ENCODE results near the gene TMEM212.
"Not testable (repeated sequence)": the region's sequence is repeated elsewhere in the genome, so short reads cannot be mapped to it uniquely, and the experiment has no call there.

The TMEM212 gene

DNA sequence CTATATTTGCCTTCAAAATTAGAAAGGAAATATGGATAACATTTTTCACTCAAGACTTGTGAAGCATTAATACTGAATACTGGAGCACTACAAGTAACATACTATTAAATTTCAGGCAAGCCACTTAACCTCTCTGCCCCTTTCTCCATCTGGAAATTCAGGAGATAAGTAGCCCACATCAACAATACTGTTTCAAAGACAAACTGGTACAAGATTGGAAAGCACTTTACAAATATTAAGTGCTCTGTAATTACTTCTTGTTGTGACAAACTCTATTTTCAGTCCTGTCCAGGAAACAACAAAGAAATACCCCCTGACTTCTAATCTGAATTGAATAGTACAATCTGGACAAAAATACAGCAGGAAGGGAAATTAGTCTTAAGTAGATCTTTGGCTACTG, 49.3 kb downstream of the TMEM212 start:
- DNase-seq (ENCODE audit: low read depth) = no peak

DNA sequence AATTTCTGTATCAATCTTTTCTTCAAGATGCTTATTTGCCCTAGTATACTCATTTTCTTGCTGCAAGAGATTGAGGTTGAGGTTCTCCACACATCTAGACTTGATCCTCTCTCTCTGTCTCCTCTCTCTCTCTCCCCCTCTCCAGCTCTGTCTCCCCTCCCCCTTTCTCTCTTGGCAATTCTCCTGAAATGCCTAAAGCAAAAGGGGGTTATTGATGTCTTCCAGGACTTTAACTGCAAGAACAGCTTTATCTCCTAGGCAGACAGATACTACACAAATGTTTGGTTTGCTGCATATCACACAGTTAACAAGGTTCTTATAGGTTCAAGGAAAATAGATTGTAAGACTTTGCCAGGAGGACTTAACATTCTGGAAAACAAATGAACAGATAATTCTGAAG, 52.1 kb downstream of the TMEM212 start:
- no peak for DNase-seq (ENCODE audit: low read depth)

DNA sequence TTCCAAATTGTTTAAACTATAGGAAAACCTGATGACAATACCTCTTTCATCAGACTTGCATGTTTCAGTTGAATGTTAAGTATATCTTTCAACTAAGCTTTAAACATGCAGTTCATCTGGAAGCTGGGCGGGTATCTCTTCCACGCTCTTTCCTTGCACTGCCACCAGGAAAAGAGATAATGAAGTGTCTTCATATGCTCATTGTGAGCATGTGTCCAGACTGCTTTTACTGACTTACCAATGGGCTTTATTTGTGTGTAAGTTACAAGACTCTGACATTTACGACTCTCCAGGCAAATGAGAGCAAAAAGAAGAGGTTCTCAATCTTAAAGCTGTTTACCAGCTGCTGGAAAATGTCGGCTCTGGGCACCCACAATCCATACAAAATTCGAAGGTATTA, 52.8 kb downstream of the TMEM212 start:
- no peak for DNase-seq (ENCODE audit: low read depth)

DNA sequence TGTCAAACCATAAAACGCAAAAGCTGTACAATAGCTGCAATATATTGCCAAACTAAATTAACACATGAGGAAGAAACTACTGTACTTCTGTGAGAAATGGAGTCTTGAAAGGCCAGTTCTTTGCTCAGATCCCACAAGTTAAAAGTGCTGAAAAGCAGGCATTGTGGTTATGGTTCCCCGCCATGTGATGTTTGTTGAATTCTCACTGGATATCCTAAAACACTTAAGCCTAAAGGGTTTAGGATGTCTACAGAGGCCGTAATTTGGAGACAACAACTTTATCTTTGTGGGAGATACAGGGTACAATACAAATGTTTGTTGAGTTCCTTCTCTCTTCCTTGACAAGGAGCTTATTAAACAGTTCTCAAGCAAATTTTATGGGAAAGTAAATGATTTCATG, 53.2 kb downstream of the TMEM212 start:
- no peak for DNase-seq (ENCODE audit: low read depth)

DNA sequence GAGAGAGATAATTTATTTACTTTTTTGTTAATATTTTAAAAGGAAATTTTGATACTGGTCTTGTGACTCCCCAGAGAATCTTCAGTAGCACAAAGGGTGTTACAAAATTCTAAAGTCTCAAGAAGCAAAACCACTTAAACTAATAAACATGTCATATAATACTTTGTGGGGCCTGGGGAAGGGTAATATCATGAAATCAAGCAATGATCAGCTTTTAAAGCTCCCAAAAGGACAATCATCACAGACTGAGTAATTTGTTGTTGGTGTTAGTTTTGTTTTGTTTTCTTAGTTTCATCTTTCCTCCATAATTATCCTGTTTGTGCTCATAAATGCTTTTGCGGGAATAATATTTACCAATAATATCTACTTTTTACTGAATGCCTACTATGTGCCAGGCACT, 55.0 kb downstream of the TMEM212 start:
- DNase-seq (ENCODE audit: low read depth) = no peak

DNA sequence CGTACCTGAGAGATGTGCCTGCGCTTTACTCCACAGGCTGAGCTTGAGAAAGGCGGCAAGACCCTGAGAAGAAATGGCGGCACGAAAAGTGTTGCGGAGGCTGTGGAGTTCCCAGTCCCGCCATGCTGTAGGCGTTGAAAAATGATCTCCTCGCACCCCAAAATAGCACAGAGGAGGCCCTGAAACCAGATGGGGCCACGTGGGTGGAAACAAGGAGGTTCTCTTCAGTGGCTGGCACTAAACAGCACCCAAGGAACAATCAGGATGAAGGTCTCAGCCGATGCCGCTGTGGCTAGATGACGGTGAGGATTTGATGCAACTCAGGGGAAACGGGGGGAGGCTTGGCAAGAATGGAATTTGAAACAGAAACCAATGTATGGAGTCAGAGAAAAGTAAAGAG, 57.3 kb downstream of the TMEM212 start:
- DNase-seq (ENCODE audit: low read depth) = no peak

DNA sequence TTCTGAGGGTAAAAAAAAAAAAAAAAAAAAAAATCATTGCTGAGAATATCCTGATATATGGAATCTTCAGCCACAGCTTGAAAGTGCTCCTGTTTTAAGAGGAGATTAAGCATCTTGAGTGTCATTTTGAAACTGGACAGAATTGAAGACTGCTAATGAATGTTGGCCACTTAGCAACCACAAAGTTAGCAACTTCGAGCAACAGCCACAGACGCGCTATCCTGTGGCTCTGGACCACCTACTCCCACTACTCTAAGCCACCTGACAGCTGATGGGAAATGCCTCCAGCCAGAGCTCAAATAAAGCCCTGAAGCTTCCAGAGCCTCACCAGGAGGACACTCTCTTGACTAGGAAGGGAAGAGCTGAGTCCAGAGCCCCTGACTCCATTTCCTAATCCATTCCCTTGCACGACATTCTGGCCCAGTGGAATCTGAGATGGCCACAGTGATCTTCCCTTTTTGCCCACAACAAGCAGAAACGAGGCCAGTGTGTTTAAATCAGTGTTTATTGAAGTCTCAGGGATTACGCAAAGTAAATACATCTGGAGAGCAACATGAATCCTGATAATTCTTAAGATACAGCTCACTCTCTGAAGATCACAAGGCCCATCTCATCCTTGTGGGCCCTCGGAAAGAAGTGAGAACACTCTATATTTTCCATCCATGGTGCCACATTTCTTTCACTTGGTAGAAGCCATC, 58.6 kb downstream of the TMEM212 start:
- DNase-seq (ENCODE audit: low read depth) = no peak

DNA sequence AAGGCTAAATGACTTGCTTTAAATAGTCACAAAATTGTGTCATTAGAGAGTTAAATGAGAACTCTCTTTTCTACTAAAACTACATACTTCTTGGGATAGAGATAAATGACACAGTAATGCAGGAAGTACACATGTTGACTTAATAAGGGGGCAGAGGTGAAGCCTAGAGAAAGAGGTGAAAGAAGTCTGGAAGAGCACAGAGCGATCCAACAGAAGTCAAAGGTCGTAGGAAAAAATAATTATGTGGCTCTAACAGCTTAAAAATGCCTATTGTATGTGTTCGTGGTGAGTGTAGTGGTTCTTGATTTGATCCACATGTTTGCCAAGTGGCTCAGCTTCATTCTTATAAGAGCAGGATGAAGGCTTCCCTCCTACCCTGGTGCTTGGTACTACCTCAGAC, 61.7 kb downstream of the TMEM212 start:
- DNase-seq (ENCODE audit: low read depth) = no peak

DNA sequence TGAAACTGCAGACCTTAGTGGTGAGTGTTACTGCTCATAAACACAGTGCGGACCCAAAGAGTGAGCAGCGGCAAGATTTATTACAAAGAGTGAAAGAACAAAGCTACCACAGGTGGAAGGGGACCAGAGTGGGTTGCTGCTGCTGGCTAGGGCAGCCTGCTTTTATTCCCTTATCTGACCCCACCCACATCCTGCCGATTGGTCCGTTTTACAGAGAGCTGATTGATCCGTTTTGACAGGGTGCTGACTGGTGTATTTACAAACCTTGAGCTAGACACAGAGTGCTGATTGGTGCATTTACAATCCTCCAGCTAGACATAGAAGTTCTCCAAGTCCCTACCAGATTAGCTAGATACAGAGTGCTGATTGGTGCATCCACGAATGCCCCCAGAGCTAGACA, 63.4 kb downstream of the TMEM212 start:
- DNase-seq (ENCODE audit: low read depth) = not testable (repeated sequence)

DNA sequence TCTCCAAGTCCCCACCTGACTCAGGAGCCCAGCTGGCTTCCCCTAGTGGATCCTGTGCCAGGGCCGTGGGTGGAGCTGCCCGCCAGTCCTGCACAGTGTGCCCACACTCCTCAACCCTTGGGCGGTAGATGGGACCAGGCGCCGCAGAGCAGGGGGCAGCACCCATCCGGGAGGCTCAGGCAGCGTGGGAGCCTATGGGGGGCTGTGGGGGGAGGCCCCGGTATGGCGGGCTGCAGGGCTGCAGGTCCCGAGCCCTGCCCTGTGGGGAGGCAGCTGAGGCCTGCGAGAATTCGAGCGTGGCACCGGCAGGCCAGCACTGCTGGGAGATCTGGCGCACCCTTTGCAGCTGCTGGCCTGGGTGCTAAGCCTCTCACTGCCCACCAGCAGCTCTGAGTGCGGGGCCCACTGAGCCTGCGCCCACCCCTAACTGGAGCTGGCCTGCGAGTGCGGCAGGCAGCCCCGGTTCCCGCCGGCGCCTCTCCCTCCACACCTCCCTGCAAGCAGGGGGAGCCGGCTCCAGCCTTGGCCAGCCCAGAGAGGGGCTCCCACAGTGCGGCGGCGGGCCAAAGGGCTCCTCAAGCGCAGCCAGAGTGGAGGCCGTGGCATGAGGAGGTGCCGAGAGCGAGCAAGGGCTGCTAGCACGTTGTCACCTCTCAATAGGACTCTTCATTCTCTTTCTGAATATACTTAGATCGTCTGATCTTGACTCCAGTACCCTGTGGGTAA, 64.0 kb downstream of the TMEM212 start:
- no peak for DNase-seq (ENCODE audit: low read depth)

DNA sequence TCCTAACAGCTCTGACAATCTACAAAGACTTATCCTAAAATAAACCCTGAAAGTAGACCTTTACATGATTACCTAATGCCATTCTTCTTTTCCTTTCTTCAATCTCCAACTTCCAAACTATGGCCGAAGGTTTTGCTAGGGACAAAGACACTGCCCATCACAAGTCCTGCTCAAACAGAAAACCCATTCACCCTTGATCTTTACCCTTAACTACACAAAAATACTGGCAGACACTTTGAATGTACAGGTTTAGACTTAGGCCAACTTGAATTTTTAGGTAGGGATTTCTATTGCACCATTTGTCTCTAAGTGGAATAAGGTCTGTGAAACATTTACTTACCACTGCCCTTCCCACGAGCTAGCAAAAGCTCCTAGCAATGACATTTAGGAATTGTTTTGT, 64.6 kb downstream of the TMEM212 start:
- no peak for DNase-seq (ENCODE audit: low read depth)

DNA sequence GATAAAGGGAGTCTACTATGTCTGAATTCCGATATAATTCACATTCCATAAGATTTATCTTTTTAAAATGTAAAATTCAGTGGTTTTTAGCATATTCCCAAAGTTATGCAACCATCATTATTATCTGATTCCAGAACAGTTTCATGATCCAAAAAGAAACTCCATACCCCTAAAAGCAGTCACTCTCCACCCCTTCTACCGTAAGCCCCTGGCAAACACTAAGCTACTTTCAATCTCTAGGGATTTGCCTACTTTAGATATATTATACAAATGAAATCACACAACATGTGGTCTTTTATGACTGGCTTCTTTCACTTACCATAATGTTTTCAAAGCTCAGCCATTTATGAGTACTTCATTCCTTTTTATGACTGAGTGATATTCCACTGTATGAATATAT, 65.6 kb downstream of the TMEM212 start:
- DNase-seq (ENCODE audit: low read depth) = no peak

Measured in stimulated activated CD8-positive, alpha-beta memory T cell treated with anti-CD3 and anti-CD28 coated beads, Interleukin-12 subunit alpha, Interleukin-12 subunit beta, amount 100 ng/mL, for 4 hours (primary cell).